Natural killer cell treated with Interleukin-12 subunit alpha and Interleukin-12 subunit beta and Interleukin-15 and Interleukin-18, amount 100 ng/mL, for 72 hours (primary cell): ENCODE data around the gene DNAI4. TPM values are rescaled to one million over a fixed set of nuclear protein-coding genes. Genes with fewer than 3 reads are reported as not detected.
"Not testable (repeated sequence)": the region's sequence is repeated elsewhere in the genome, so short reads cannot be mapped to it uniquely, and the experiment has no call there.

Experiments
- ATAC-seq, 2 donors: fragments of 150-1000 bp; cut with Tn5 transposase in 1 of 2; sonication (Bioruptor Pico), chemical (Tn5 transposase) in 1 of 2; 2 replicates each; pipeline ENCODE4 v1.10.0; 2021
- DNase-seq: peaks from one replicate; pipeline ENCODE4 v3.0.0; 2022; ENCODE audit warnings: low spot score
- H3K27ac Mint-ChIP-seq, 2 donors: 1 replicate in 1 of 2; 2 replicates in 1 of 2; pipeline ENCODE4 v1.8.0; 2022; ENCODE audit warnings: mixed read lengths in 2 of 2, mild to moderate bottlenecking in 1 of 2, moderate library complexity in 1 of 2
- H3K27me3 Mint-ChIP-seq, 2 donors: 1 replicate in 1 of 2; 2 replicates in 1 of 2; pipeline ENCODE4 v1.8.0; 2022; ENCODE audit warnings: mixed read lengths in 2 of 2
- H3K36me3 Mint-ChIP-seq: one replicate; pipeline ENCODE4 v1.8.0; 2022; ENCODE audit warnings: mixed read lengths
- H3K4me1 Mint-ChIP-seq, 2 donors: 1 replicate in 1 of 2; 2 replicates in 1 of 2; pipeline ENCODE4 v1.8.0; 2022; ENCODE audit warnings: low read depth in 2 of 2, mixed read lengths in 2 of 2, mild to moderate bottlenecking in 1 of 2
- H3K4me3 Mint-ChIP-seq: one replicate; pipeline ENCODE4 v1.8.0; 2022; ENCODE audit warnings: mixed read lengths
- H3K9me3 Mint-ChIP-seq: 2 replicates; pipeline ENCODE4 v1.8.0; 2022; ENCODE audit warnings: mixed read lengths
- total RNA-seq, 2 donors: library from RNA; stranded (reverse); gene quantifications; one replicate each; pipeline ENCODE4 v1.2.3, GENCODE V29; 2022

Gene DNAI4
- total RNA-seq, 2 donors from 2014 or later, result 0.73 to 0.76 TPM

- DNase-seq, result no peak
- Mint-ChIP-seq H3K27ac (no peak overlapping the region), H3K27me3 (peaks cover 0 to 8% of the 10 kb centered on the region in 2 donors), H3K36me3 (peaks cover 7% of the 10 kb centered on the region), H3K9me3 (peaks cover 4% of the 10 kb centered on the region), H3K4me3 (no peak overlapping the region), H3K4me1 (no peaks in the 10 kb centered on the region)
- ATAC-seq, result no peak
These were observed 76.5 kb downstream of the DNAI4 start for GRCh38 chr1:66848193-66848592.

DNA sequence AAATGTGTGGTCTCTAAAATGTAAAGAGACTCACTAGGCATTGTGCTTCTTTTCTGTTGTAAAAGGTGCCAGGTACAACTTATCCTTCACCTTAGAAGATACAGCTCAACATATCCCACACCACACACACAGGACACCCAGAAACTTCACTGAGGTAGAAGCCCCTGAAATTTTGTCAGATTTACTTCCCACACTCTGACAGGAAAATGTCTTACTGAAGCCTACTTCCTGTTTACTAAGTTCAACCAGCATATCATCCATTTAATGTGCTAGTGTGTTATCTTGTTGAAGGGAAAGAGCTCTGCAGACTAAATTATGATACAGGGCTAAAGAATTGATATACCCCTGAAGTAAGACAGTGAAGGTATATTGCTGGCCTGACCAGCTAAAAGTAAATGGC lies 83.7 kb downstream of the DNAI4 start:
- no peaks in the 10 kb centered on the region for H3K27me3 Mint-ChIP-seq
- no peak for ATAC-seq
- no peaks in the 10 kb centered on the region for H3K36me3 Mint-ChIP-seq
- no peaks in the 10 kb centered on the region for H3K9me3 Mint-ChIP-seq
- H3K4me3 Mint-ChIP-seq, result no peak overlapping the region
- H3K27ac Mint-ChIP-seq, result peak overlapping the region in 1 of 2 donors; percentile 92
- no peak for DNase-seq
- H3K4me1 Mint-ChIP-seq, result peaks cover 8 to 10% of the 10 kb centered on the region in 2 donors

DNA sequence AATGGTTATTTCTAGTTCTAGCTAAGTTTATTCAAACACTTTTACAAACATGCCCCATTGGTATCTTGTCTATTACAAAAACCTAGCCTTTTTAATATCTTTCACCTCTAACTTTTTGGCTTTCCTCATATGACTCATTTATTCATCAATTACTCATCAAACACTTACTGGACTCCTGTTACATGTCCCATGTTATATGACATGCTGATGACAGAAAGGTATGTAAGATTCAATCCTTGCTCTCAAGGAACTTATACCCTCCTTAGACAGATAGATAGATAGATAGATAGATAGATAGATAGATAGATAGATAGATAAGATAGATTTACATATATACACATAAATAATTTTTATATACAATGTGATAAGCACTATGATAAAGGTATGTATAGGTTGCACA lies 89.7 kb downstream of the DNAI4 start:
- Mint-ChIP-seq H3K27ac (no peak overlapping the region), H3K36me3 (no peaks in the 10 kb centered on the region), H3K27me3 (peaks cover 4 to 10% of the 10 kb centered on the region in 2 donors), H3K4me1 (peaks cover 7 to 12% of the 10 kb centered on the region in 2 donors), H3K4me3 (no peak overlapping the region), H3K9me3 (no peaks in the 10 kb centered on the region)
- no peak for DNase-seq
- ATAC-seq, result no peak

DNA sequence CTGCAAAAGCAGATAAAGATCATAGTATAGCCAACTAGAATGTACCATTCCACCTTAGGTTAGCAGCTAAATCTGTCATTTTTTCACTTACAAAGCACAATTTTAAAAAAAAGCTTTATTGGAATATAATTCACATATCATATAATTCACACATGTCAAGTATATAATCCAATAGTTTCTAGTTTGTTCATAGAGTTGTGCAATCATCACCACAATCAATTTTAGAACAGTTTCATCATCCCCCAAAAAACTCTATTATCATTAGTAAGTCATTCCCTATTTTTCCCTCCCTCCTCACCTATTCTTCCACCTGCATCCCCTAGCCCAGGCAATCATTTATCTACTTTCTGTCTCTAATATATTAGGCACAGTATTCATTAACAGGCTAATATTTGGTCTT lies 91.5 kb downstream of the DNAI4 start:
- Mint-ChIP-seq H3K9me3 (no peaks in the 10 kb centered on the region), H3K27ac (peak overlapping the region in 1 of 2 donors; percentile 54), H3K36me3 (no peaks in the 10 kb centered on the region), H3K27me3 (peaks cover 4 to 10% of the 10 kb centered on the region in 2 donors), H3K4me1 (peaks cover 7 to 12% of the 10 kb centered on the region in 2 donors), H3K4me3 (no peak overlapping the region)
- DNase-seq (no peak), ATAC-seq (no peak)

DNA sequence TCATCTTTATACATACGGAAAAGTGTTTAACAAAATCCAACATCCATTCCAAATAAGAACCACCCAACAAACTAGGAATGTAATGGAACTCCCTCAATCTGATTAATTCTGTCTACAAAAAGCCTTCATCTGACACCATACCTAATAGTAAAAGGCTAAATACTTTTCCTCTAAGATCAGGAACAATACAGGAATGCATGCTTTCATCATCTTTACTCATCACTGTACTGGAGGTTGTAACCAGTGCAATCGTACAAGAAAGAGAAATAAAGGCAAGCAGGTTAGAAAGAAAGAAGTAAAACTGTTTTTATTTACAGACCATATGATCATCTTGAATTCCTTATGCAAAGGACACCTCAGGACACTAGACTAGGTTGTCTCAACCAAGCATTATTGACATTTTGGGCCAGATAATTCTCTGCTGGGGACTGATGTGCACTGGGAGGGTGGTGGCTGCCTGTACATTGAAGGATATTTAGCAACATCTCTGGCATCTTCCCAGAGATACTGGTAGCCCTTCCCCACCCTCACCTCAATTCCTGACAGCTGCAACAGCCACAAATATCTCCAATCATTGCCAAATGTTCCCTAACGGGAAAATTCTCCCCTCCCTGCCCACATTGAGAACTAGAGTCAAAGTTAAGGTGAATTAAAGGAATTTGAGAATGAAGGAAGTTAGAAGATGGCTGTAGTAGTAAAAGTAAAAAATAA lies 93.0 kb downstream of the DNAI4 start:
- no peaks in the 10 kb centered on the region for H3K9me3 Mint-ChIP-seq
- DNase-seq, result no peak

GRCh38 chr1:66824771-66825170 lies 99.9 kb downstream of the DNAI4 start:
- peaks cover 0 to 2% of the 10 kb centered on the region in 2 donors for H3K27me3 Mint-ChIP-seq
- H3K4me3 Mint-ChIP-seq, result no peak overlapping the region
- H3K27ac Mint-ChIP-seq, result no peak overlapping the region
- H3K4me1 Mint-ChIP-seq, result no peaks in the 10 kb centered on the region
- no peak for ATAC-seq
- H3K36me3 Mint-ChIP-seq, result no peaks in the 10 kb centered on the region
- no peaks in the 10 kb centered on the region for H3K9me3 Mint-ChIP-seq
- DNase-seq, result no peak

More for the DNA sequence above, 93.0 kb downstream of the DNAI4 start:
- H3K36me3 Mint-ChIP-seq, result no peaks in the 10 kb centered on the region
- H3K27me3 Mint-ChIP-seq, result peaks cover 6 to 10% of the 10 kb centered on the region in 2 donors
- ATAC-seq, result no peak
- no peak overlapping the region for H3K4me3 Mint-ChIP-seq
- H3K4me1 Mint-ChIP-seq, result peaks cover 7 to 12% of the 10 kb centered on the region in 2 donors
- H3K27ac Mint-ChIP-seq, result no peak overlapping the region

DNA sequence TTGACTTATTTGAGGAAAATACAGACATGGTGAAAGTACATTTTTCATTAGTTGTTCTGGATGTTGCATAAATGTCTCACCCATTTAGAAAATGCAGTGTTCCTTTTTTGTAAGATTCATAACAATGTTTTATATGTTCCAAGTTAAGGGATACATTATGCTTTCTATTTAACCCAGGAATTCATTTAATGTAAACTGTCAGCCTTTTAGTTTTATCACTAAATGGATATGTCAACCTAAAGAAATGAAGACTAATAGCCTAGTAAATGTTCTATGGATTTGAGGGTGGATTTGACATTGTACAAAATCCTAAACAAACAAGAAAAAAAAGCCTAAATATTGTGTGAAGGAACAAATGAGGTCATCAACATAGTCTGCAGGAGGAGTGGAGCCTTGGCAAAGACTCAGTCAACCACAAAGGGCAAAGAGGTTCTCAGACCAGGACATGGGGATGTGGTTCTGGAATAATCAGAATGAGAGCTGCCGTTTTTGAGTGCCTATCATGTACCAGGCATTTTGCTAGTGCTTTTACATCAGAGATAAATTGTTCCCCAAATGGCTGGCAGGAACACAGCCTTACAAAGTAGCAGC lies 114.8 kb downstream of the DNAI4 start:
- H3K36me3 Mint-ChIP-seq, result no peaks in the 10 kb centered on the region
- no peaks in the 10 kb centered on the region for H3K9me3 Mint-ChIP-seq
- no peak overlapping the region for H3K27ac Mint-ChIP-seq
- no peak for DNase-seq
- no peak overlapping the region for H3K4me3 Mint-ChIP-seq
- ATAC-seq, result no peak
- no peaks in the 10 kb centered on the region for H3K4me1 Mint-ChIP-seq
- peaks cover 18 to 21% of the 10 kb centered on the region in 2 donors for H3K27me3 Mint-ChIP-seq

GRCh38 chr1:66809245-66809644 lies 115.4 kb downstream of the DNAI4 start:
- no peak for ATAC-seq
- Mint-ChIP-seq H3K4me1 (no peaks in the 10 kb centered on the region), H3K27ac (no peak overlapping the region), H3K27me3 (peaks cover 20 to 24% of the 10 kb centered on the region in 2 donors), H3K9me3 (no peaks in the 10 kb centered on the region), H3K36me3 (no peaks in the 10 kb centered on the region), H3K4me3 (no peak overlapping the region)
- DNase-seq, result no peak

DNA sequence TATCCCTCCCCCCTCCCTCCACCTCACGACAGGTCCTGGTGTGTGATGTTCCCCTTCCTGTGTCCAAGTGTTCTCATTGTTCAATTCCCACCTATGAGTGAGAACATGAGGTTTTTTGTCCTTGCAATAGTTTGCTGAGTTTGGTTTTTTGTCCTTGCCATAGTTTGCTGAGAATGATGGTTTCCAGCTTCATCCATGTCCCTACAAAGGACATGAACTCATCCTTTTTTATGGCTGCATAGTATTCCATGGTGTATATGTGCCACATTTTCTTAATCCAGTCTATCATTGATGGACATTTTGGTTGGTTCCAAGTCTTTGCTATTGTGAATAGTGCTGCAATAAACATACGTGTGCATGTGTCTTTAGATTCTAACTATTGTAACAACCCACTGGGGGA lies 128.8 kb downstream of the DNAI4 start:
- not testable (repeated sequence) for H3K27ac Mint-ChIP-seq

GRCh38 chr1:66791621-66792610 lies 132.7 kb downstream of the DNAI4 start:
- no peaks in the 10 kb centered on the region for H3K36me3 Mint-ChIP-seq
- no peak for ATAC-seq
- H3K27me3 Mint-ChIP-seq, result peaks cover 0 to 2% of the 10 kb centered on the region in 2 donors
- DNase-seq, result no peak
- no peak overlapping the region for H3K4me3 Mint-ChIP-seq
- H3K4me1 Mint-ChIP-seq, result peaks cover 23 to 28% of the 10 kb centered on the region in 2 donors
- H3K27ac Mint-ChIP-seq, result no peak overlapping the region
- peaks cover 7% of the 10 kb centered on the region for H3K9me3 Mint-ChIP-seq

More for the DNA sequence above, 128.8 kb downstream of the DNAI4 start:
- H3K9me3 Mint-ChIP-seq, H3K27me3 Mint-ChIP-seq, H3K4me3 Mint-ChIP-seq, DNase-seq, ATAC-seq, H3K4me1 Mint-ChIP-seq, H3K36me3 Mint-ChIP-seq: not testable (repeated sequence)

- DNase-seq (peak; percentile 80), ATAC-seq (peak; percentile 90 to 91)
- H3K4me3 Mint-ChIP-seq, result peak overlapping the region; percentile 84
- no peaks in the 10 kb centered on the region for H3K27me3 Mint-ChIP-seq
- peaks cover 9% of the 10 kb centered on the region for H3K9me3 Mint-ChIP-seq
- H3K27ac Mint-ChIP-seq, result peak overlapping the region; percentile 71 to 82
- H3K36me3 Mint-ChIP-seq, result peaks cover 5% of the 10 kb centered on the region
- H3K4me1 Mint-ChIP-seq, result peaks cover 32 to 36% of the 10 kb centered on the region in 2 donors
These were observed 136.3 kb downstream of the DNAI4 start for GRCh38 chr1:66788231-66788939.

DNA sequence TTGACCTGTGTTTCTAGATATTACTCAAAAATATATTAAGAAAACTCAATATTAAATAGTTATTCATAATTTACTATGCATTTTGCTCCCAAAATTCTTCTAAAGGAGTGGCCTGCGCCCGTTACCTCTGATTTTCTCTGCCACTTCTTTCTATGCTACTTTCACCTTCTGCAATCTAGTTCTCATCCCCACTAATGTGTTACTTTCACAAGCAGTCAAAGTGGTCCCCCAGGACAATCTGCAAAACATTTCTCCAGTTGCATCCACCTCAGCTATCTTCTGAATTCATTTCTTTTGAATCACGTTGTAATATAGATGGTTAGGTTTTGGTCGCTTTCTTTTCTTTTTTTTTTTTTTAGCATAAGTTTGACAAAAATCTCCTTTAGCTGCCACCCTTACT lies 137.0 kb downstream of the DNAI4 start:
- H3K4me1 Mint-ChIP-seq, result peaks cover 32 to 36% of the 10 kb centered on the region in 2 donors
- ATAC-seq, result peak; percentile 76 to 84

DNA sequence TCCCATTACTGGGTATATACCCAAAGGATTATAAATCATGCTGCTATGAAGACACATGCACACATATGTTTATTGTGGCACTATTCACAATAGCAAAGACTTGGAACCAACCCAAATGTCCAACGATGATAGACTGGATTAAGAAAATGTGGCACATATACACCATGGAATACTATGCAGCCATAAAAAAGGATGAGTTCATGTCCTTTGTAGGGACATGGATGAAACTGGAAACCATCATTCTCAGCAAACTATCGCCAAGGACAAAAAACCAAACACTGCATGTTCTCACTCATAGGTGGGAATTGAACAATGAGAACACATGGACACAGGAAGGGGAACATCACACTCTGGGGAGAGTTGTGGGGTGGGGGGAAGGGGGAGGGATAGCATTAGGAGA lies 138.9 kb downstream of the DNAI4 start:
- Mint-ChIP-seq H3K36me3 (peaks cover 12% of the 10 kb centered on the region), H3K4me1 (peaks cover 25 to 27% of the 10 kb centered on the region in 2 donors), H3K27ac (peak overlapping the region in 1 of 2 donors; percentile 82)
- H3K9me3 Mint-ChIP-seq, H3K27me3 Mint-ChIP-seq, ATAC-seq, H3K4me3 Mint-ChIP-seq, DNase-seq: not testable (repeated sequence)

More for the DNA sequence above, 137.0 kb downstream of the DNAI4 start:
- H3K9me3 Mint-ChIP-seq, result peaks cover 9% of the 10 kb centered on the region
- H3K27me3 Mint-ChIP-seq, result no peaks in the 10 kb centered on the region
- H3K4me3 Mint-ChIP-seq, result peak overlapping the region; percentile 84
- peak overlapping the region; percentile 71 to 82 for H3K27ac Mint-ChIP-seq
- DNase-seq, result no peak
- H3K36me3 Mint-ChIP-seq, result peaks cover 5% of the 10 kb centered on the region
